ENCODE measurements around the gene VAV2.
A peak's percentile ranks its signal among the peaks of the same experiment; 100 is the strongest.

The VAV2 gene

GRCh38 chr9:133782157-133783130 is 209.7 kb downstream of the VAV2 start:
- H3K4me3 ChIP-seq (ENCODE audit: control insufficient read depth, low read depth, low read length): no peak overlapping the region
- DNase-seq (ENCODE audit: low read depth): peak; percentile 58
- TF ChIP-seq CTCF (conservative IDR thresholded peaks at IDR 0.05; ENCODE audit: control insufficient read depth, insufficient read depth, low read depth, low read length): peak; percentile 79

DNA sequence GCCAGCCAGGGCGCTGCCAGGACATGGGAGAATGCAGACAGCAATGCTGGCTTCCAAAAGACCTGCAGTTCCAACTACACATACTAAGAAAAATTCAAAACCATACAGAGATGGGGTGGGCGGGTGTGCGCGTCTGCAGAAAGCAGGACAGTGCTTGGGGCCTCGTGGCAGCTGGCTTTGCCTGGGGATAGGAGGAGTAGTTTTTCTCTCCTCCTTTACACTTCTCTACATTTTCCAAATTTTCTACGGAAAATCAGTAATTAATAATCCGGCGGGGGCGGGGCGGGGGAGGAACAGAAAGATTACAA is 210.3 kb downstream of the VAV2 start:
- no peak for TF ChIP-seq CTCF (conservative IDR thresholded peaks at IDR 0.05; ENCODE audit: control insufficient read depth, insufficient read depth, low read depth, low read length)
- no peak for DNase-seq (ENCODE audit: low read depth)
- no peak overlapping the region for H3K4me3 ChIP-seq (ENCODE audit: control insufficient read depth, low read depth, low read length)

- DNase-seq (ENCODE audit: low read depth): no peak
- H3K4me3 ChIP-seq (ENCODE audit: control insufficient read depth, low read depth, low read length): no peak overlapping the region
- TF ChIP-seq CTCF (conservative IDR thresholded peaks at IDR 0.05; ENCODE audit: control insufficient read depth, insufficient read depth, low read depth, low read length): no peak
These were observed 210.9 kb downstream of the VAV2 start for GRCh38 chr9:133780962-133781827.

GRCh38 chr9:133780404-133780945 is 211.6 kb downstream of the VAV2 start:
- DNase-seq (ENCODE audit: low read depth): no peak
- no peak for TF ChIP-seq CTCF (conservative IDR thresholded peaks at IDR 0.05; ENCODE audit: control insufficient read depth, insufficient read depth, low read depth, low read length)
- H3K4me3 ChIP-seq (ENCODE audit: control insufficient read depth, low read depth, low read length): no peak overlapping the region

DNA sequence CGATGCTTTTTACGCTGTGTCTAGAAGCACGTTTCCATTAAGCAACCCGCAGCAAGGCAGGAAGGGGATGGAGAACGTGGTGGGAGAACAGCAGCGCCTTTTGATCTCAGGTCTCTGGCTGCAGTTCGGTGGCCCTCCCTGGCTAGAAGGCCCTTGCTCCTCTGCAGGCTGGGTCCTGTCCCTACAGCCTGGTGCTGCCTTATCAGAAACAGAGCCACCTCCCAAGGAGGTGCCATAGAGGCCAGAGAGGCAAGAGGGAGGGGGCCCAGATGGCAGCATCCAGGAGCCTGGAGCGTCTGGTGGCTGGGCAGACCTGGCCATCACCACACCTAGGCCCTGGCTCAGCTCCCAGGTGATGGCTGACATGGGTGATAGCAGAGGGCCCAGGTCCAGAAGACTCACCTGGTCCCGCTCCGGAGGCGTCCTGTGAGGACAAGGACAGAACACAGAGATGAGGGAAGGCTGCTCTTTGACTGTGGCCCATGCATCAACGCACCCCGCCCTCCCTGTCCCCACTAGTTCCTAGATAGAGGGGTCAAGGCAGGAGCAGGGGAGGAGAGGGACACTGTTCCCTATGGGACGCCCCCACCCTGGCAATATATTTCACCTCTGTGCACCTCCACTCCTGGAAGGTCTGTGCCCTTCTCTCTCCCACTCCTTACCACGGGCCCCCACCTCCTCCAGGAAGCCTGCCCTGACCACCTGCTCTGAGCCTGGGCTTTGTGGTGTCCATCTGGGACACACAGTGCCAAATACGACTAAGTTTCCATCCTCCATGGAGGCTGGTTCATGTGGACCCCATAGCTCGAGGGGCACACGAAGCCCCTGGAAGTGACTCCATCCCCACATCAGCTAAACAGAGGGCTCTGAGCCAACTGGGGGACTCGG is 212.4 kb downstream of the VAV2 start:
- no peak overlapping the region for H3K4me3 ChIP-seq (ENCODE audit: control insufficient read depth, low read depth, low read length)
- TF ChIP-seq CTCF (conservative IDR thresholded peaks at IDR 0.05; ENCODE audit: control insufficient read depth, insufficient read depth, low read depth, low read length): no peak
- no peak for DNase-seq (ENCODE audit: low read depth)

DNA sequence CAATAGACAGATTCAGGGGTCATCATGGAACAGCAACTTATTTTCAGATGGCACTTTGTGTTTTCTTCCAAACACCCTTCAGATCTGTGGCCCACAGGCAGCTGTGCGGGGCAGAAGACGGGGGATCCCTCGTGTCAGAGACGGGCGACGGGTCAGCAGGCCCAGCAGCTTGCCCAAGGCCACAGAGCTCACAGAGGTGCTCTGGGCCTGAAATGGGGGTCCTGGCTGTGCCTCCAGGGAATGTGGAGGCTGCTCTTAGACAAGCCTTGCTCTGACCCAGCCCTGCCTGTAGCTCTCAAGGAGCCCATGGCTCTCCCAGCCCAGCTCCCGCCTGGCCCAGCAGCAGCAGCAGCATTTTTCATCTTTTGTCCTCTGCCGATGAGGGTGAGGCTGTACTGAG is 213.0 kb downstream of the VAV2 start:
- DNase-seq (ENCODE audit: low read depth): no peak
- no peak for TF ChIP-seq CTCF (conservative IDR thresholded peaks at IDR 0.05; ENCODE audit: control insufficient read depth, insufficient read depth, low read depth, low read length)

More for the DNA sequence above, 213.0 kb downstream of the VAV2 start:
- no peak overlapping the region for H3K4me3 ChIP-seq (ENCODE audit: control insufficient read depth, low read depth, low read length)

Data from fibroblast of mammary gland (primary cell).